ENCODE results near the gene ZNF248.
"Not testable (repeated sequence)": the region's sequence is repeated elsewhere in the genome, so short reads cannot be mapped to it uniquely, and the experiment has no call there.

ZNF248 gene

GRCh38 chr10:37738241-37738640 lies 119.2 kb downstream of the ZNF248 start:
- DNase-seq, result not testable (repeated sequence)

- no peak for DNase-seq
Measured at GRCh38 chr10:37737336-37737735, 120.1 kb downstream of the ZNF248 start.

- no peak for DNase-seq
Measured at GRCh38 chr10:37736120-37736519, 121.3 kb downstream of the ZNF248 start.

GRCh38 chr10:37734971-37735370 lies 122.4 kb downstream of the ZNF248 start:
- DNase-seq, result no peak
